ENCODE results near the gene MS4A1. TPM values are rescaled to one million over a fixed set of nuclear protein-coding genes. Genes with fewer than 3 reads are reported as not detected.

The MS4A1 gene
- total RNA-seq: 1,910 and 2,024 TPM in 2 replicates

DNA sequence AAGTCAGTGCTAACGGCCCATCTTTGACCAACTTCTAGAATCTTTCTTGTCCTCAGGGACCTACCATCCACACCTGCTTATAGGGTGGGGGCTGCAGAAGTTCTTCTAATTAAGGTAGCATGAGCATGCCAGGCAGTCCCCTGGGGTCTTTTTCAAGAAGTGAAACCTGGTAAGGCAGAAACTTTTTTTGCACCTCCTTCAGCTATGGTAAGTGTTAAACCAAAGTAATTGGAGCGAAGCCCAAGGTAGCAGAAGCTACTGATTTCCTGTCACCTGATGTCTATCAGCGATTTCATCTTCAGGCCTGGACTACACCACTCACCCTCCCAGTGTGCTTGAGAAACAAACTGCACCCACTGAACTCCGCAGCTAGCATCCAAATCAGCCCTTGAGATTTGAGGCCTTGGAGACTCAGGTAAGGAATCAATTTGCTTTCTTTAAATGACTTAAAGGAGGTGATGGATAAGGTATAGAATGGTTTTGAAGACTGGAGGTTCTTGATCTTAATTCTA is at the start of gene MS4A1:
Gene MS4A1 (plus strand): TSS at position 317 of the 512 bp plus-strand sequence. CDS start 6,528 bp downstream, outside the sequence.
- Mint-ChIP-seq H3K36me3 (ENCODE audit: low read depth) (peaks cover 49% of the 10 kb centered on the region), H3K4me1 (peaks cover 54% of the 10 kb centered on the region), H3K4me3 (peak within 1 kb of the TSS; percentile 97), H3K27ac (peak within 1 kb of the TSS; percentile 97), H3K27me3 (no peaks in the 10 kb centered on the region), H3K9me3 (no peaks in the 10 kb centered on the region)
- peak; percentile 83 for ATAC-seq (ENCODE audit: low read depth)
- peak; percentile 44 for DNase-seq
- ChIA-PET POLR2A (interaction anchor here (0.6 to 9.1 kb wide), 28 partner anchors 9 to 1512 kb away, joined by 3 to 800 read pairs (median 10); partner anchors contain the start of genes FTH1, MS4A14 and MS4A7), CTCF (interaction anchor here (0.6 to 6.5 kb wide), 10 partner anchors 12 to 179 kb away, joined by 3 to 194 read pairs (median 5); partner anchors contain the start of gene MS4A14)
- TF ChIP-seq, protein P1, sequence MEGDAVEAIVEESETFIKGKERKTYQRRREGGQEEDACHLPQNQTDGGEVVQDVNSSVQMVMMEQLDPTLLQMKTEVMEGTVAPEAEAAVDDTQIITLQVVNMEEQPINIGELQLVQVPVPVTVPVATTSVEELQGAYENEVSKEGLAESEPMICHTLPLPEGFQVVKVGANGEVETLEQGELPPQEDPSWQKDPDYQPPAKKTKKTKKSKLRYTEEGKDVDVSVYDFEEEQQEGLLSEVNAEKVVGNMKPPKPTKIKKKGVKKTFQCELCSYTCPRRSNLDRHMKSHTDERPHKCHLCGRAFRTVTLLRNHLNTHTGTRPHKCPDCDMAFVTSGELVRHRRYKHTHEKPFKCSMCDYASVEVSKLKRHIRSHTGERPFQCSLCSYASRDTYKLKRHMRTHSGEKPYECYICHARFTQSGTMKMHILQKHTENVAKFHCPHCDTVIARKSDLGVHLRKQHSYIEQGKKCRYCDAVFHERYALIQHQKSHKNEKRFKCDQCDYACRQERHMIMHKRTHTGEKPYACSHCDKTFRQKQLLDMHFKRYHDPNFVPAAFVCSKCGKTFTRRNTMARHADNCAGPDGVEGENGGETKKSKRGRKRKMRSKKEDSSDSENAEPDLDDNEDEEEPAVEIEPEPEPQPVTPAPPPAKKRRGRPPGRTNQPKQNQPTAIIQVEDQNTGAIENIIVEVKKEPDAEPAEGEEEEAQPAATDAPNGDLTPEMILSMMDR (IDR thresholded peaks at IDR 0.05): no peak
- intact Hi-C loops (cut with micrococcal nuclease): loop anchor here (1.0 to 10.0 kb wide), 10 partner anchors 9 to 609 kb away; partner anchors contain the start of genes MS4A14 and MS4A7

DNA sequence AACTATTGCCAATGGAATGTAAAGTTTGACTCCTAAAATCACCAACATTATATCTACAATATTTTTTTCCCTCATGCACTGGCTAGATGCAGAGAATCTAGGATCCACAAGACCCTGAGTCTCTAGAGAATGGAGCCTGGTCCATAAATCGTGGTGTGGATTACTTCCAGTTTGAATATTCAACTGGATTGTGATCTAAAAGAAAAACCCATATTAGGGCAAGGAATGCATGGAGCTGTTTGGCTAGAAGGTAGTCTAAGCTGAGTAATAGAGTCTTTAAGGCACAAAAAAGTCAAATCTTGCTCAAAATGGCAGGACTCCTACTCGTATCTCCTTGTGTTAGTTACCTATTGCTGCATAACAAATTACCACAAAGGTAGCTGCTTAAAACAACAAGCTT is 35.6 kb upstream of the MS4A1 start:
- Mint-ChIP-seq H3K4me3 (no peak overlapping the region), H3K9me3 (peaks cover 7% of the 10 kb centered on the region), H3K36me3 (ENCODE audit: low read depth) (peaks cover 10% of the 10 kb centered on the region), H3K4me1 (peaks cover 24% of the 10 kb centered on the region), H3K27ac (no peak overlapping the region), H3K27me3 (no peaks in the 10 kb centered on the region)
- DNase-seq (no peak), ATAC-seq (ENCODE audit: low read depth) (no peak)
- ChIA-PET POLR2A (interaction anchor here (1.1 to 2.9 kb wide), 2 partner anchors 13 to 36 kb away, joined by 3 to 11 read pairs; partner anchors contain the start of gene MS4A1), CTCF (no interaction called here)
- TF ChIP-seq, protein P1 (IDR thresholded peaks at IDR 0.05): no peak
- intact Hi-C loops (cut with micrococcal nuclease): no loop called here

DNA sequence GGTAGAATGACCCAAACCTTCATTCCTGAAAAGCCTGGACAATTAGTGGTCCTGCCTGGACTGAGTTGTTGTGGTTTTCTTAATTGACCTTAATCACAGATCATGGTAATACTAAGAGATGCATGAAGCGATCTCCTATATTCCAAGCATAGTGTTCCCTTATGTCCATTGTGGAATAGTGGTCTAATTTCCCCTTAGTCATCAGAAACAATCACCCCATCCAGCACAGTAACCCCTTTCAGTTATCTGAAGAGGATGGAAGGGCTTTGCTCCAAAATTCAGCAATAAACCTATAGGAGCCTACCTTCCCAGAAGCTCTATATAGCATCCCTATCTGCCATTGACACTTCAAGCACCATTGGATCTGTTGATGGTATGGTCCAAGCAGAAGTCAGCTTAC is 33.0 kb upstream of the MS4A1 start:
- H3K9me3 Mint-ChIP-seq: peaks cover 5% of the 10 kb centered on the region
- intact Hi-C loops (cut with micrococcal nuclease): no loop called here
- POLR2A ChIA-PET: interaction anchor here (1.3 kb wide), 1 partner anchor 33 kb away, joined by 3 read pairs; the partner anchor contains the start of gene MS4A1
- ATAC-seq (ENCODE audit: low read depth) (no peak), DNase-seq (no peak)
- CTCF ChIA-PET: no interaction called here
- H3K27me3 Mint-ChIP-seq: no peaks in the 10 kb centered on the region
- no peak overlapping the region for H3K4me3 Mint-ChIP-seq
- H3K4me1 Mint-ChIP-seq: peaks cover 14% of the 10 kb centered on the region
- no peak overlapping the region for H3K27ac Mint-ChIP-seq
- TF ChIP-seq, protein P1 (IDR thresholded peaks at IDR 0.05): no peak
- no peaks in the 10 kb centered on the region for H3K36me3 Mint-ChIP-seq (ENCODE audit: low read depth)

DNA sequence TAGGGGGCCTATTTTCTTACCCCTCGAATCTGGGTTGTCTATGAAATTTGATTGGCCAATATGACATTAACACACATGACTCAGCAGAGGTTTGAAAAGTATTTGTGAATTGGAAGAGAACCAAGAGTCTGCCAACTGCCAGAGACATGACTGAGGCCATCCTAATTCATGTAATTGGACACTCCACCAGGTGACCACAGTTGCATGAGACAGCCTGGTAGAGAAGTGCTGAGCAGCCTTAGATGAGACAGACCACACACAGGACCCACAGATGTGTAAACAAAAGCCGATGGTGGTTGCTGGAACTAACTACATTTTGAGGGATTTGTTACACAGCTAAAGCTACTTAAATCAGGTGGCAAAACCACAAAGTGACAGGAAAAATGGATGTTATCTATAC is 27.1 kb upstream of the MS4A1 start:
- no peak overlapping the region for H3K4me3 Mint-ChIP-seq
- H3K27me3 Mint-ChIP-seq: no peaks in the 10 kb centered on the region
- DNase-seq: no peak
- TF ChIP-seq, protein P1 (IDR thresholded peaks at IDR 0.05): no peak
- ATAC-seq (ENCODE audit: low read depth): no peak
- H3K4me1 Mint-ChIP-seq: peaks cover 12% of the 10 kb centered on the region
- intact Hi-C loops (cut with micrococcal nuclease): no loop called here
- ChIA-PET CTCF (no interaction called here), POLR2A (no interaction called here)
- no peak overlapping the region for H3K27ac Mint-ChIP-seq
- H3K36me3 Mint-ChIP-seq (ENCODE audit: low read depth): no peaks in the 10 kb centered on the region
- no peaks in the 10 kb centered on the region for H3K9me3 Mint-ChIP-seq

DNA sequence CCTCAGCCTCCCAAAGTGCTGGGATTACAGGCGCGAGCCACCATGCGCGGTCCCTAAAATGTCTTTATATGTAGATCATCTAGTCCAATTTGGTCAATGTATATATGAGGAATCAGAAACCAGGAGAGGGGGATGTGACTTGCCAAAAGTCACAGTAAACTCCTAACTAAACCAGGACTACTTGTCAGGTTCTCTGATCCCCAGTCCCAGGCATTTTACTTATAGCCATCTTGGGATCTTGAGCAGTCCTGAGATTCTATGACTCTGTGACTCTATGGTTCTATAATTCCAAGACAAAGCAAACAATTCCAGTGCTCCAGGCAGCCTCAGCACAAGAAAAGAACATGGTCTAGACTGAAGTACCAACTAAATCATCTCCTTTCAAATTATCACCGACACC is 26.4 kb upstream of the MS4A1 start, which contains the start of gene MS4A5:
Gene MS4A5 (plus strand): TSS at position 301 of the 400 bp plus-strand sequence. CDS start 103 bp downstream, outside the sequence.
- DNase-seq (no peak), ATAC-seq (ENCODE audit: low read depth) (no peak)
- H3K36me3 Mint-ChIP-seq (ENCODE audit: low read depth): no peaks in the 10 kb centered on the region
- no peaks in the 10 kb centered on the region for H3K9me3 Mint-ChIP-seq
- H3K27me3 Mint-ChIP-seq: no peaks in the 10 kb centered on the region
- H3K4me1 Mint-ChIP-seq: peaks cover 15% of the 10 kb centered on the region
- TF ChIP-seq, protein P1 (IDR thresholded peaks at IDR 0.05): no peak
- intact Hi-C loops (cut with micrococcal nuclease): no loop called here
- POLR2A ChIA-PET: no interaction called here
- CTCF ChIA-PET: no interaction called here
- H3K27ac Mint-ChIP-seq: no peak within 1 kb of the TSS
- no peak within 1 kb of the TSS for H3K4me3 Mint-ChIP-seq

Data from activated B cell treated with CpG ODN at 0.5 μM for 24 hours (primary cell).